HepG2 (cell line): ENCODE results near the gene RASGRF1. TPM values are rescaled to one million over a fixed set of nuclear protein-coding genes. Genes with fewer than 3 reads are reported as not detected.

ENCODE experiments used
- ATAC-seq: fragments of 200-7000 bp; cut with Tn5 transposase; 3 replicates; pipeline ENCODE4 v1.9.1; 2020; ENCODE audit warnings: mild to moderate bottlenecking, moderate library complexity
- BruUV-seq: library from RNA; stranded (reverse); fragments of 400-500 nt; replicated peaks from 2 replicates; lab custom pipeline; 2021; lab: Mats Ljungman, UMichigan
- CTCF ChIA-PET: fragments of 300-600 bp; formaldehyde crosslinking; extraction: SDS; loops from one replicate; lab custom pipeline; 2021; ENCODE audit warnings: low total read pairs, inconsistent platforms, low intra/inter-chr PET ratio; lab: Yijun Ruan, JAX
- POLR2A ChIA-PET: fragments of 350-600 bp; sonication (Branson Sonifier 250); formaldehyde crosslinking; loops from one replicate; lab custom pipeline; 2020; ENCODE audit warnings: antibody characterized with exemption, inconsistent platforms; lab: Yijun Ruan, JAX
- DNase-seq: peaks from one replicate; pipeline ENCODE4 v3.0.0-alpha.2; 2015; ENCODE audit warnings: low spot score
- FAIRE-seq: peaks from 3 replicates; lab custom pipeline; 2011; peaks lifted over from hg19 to GRCh38; lab: Jason Lieb, UNC
- H2AFZ ChIP-seq: one replicate; pipeline ENCODE4 v1.6.1; 2011; ENCODE audit warnings: low read length, inconsistent platforms
- H3K27ac ChIP-seq: fragments of 300-600 bp; 3 replicates; pipeline ENCODE4 v1.8.0; 2011; ENCODE audit warnings: mixed run types, mild to moderate bottlenecking, mixed read lengths, low read length, inconsistent platforms; ENCODE audit not compliant: insufficient read depth; ENCODE audit errors: extremely low read length
- H3K27me3 ChIP-seq, 2 experiments: fragments of 200-600 bp in 1 of 2; 2 replicates in 1 of 2; 3 replicates in 1 of 2; pipeline versions ENCODE4 v1.6.0 to v1.8.0; 2011; ENCODE audit warnings: low read length in 2 of 2, mild to moderate bottlenecking in 2 of 2, moderate library complexity in 2 of 2, inconsistent platforms in 1 of 2; ENCODE audit not compliant: insufficient read depth in 2 of 2, control insufficient read depth in 1 of 2
- H3K36me3 ChIP-seq, 2 experiments: fragments of 200-600 bp in 1 of 2; replicated peaks in 1 of 2; 2 replicates in 1 of 2; 3 replicates in 1 of 2; pipeline versions ENCODE4 v1.5.1 to v1.8.0; 2011; ENCODE audit warnings: low read length in 2 of 2, inconsistent platforms in 1 of 2; ENCODE audit not compliant: insufficient read depth in 2 of 2, control insufficient read depth in 1 of 2
- H3K4me1 ChIP-seq: 2 replicates; pipeline ENCODE4 v1.5.1; 2012; ENCODE audit warnings: low read length, inconsistent platforms; ENCODE audit not compliant: insufficient read depth
- H3K4me2 ChIP-seq: 2 replicates; pipeline ENCODE4 v1.6.0; 2011; ENCODE audit warnings: low read depth, low read length, inconsistent platforms
- H3K4me3 ChIP-seq, 3 experiments: fragments of 200-600 bp in 1 of 3; sonication (generic), shearing (Covaris generic) in 1 of 3; replicated peaks in 1 of 3; 2 replicates each; pipeline ENCODE4 v1.5.1; 2011 to 2016; ENCODE audit warnings: low read length in 3 of 3, inconsistent platforms in 2 of 3, low read depth in 2 of 3, mild to moderate bottlenecking in 2 of 3, control low read depth in 1 of 3, mixed read lengths in 1 of 3; ENCODE audit not compliant: insufficient read depth in 1 of 3
- H3K79me2 ChIP-seq: one replicate; pipeline ENCODE4 v1.6.1; 2011; ENCODE audit warnings: low read length, inconsistent platforms; ENCODE audit not compliant: insufficient read depth
- H3K9ac ChIP-seq: 2 replicates; pipeline ENCODE4 v1.6.0; 2011; ENCODE audit warnings: mild to moderate bottlenecking, low read depth, low read length, inconsistent platforms; ENCODE audit not compliant: insufficient read depth
- H3K9me3 ChIP-seq: 2 replicates; pipeline ENCODE4 v1.5.1; 2012; ENCODE audit warnings: mild to moderate bottlenecking, low read length
- H4K20me1 ChIP-seq: 2 replicates; pipeline ENCODE4 v1.6.0; 2011; ENCODE audit warnings: inconsistent platforms, mild to moderate bottlenecking, low read length, moderate library complexity; ENCODE audit not compliant: insufficient read depth
- SIN3B ChIP-seq: fragments of 150-350 bp; IDR thresholded peaks from 2 replicates; pipeline ENCODE4 v1.6.1; 2014; ENCODE audit warnings: low read length
- SIX1 ChIP-seq: sonication (generic); formaldehyde crosslinking; IDR thresholded peaks from 2 replicates; pipeline ENCODE4 v1.4.0; 2020; ENCODE audit warnings: missing genetic modification reagents, borderline replicate concordance
- SRSF9 ChIP-seq: fragments of 200-400 bp; formaldehyde crosslinking; IDR thresholded peaks from 2 replicates; pipeline ENCODE4 v1.6.1; 2018; ENCODE audit warnings: borderline replicate concordance, mild to moderate bottlenecking, low read depth, low read length; ENCODE audit not compliant: insufficient read depth, poor library complexity, severe bottlenecking
- ZNF24 ChIP-seq: fragments of 450-650 bp; IDR thresholded peaks from 2 replicates; pipeline ENCODE4 v1.6.1; 2017; ENCODE audit warnings: antibody characterized with exemption, mild to moderate bottlenecking
- ZNF337 ChIP-seq: sonication (generic); formaldehyde crosslinking; IDR thresholded peaks from 2 replicates; pipeline ENCODE4 v1.5.1; 2020; ENCODE audit warnings: missing genetic modification reagents, low read depth, mild to moderate bottlenecking, borderline replicate concordance
- ZNF407 ChIP-seq: sonication (generic); formaldehyde crosslinking; IDR thresholded peaks from one replicate; pipeline ENCODE4 v1.5.1; 2020; ENCODE audit warnings: mild to moderate bottlenecking, missing genetic modification reagents; ENCODE audit errors: not compliant biosample characterization
- ZNF780A ChIP-seq: sonication (generic); formaldehyde crosslinking; IDR thresholded peaks from 2 replicates; pipeline ENCODE4 v1.8.0; 2022; ENCODE audit warnings: mild to moderate bottlenecking, missing genetic modification reagents, moderate library complexity
- WGBS: methylation state at CpG from one replicate; pipeline ENCODE4 v1.1.6; 2017; ENCODE audit warnings: low lambda C conversion rate; 5-methylcytosine and 5-hydroxymethylcytosine counted together
- in situ Hi-C: cut with HindIII; loops from 2 replicates; pipeline ENCODE4 v1.10.0; 2017; ENCODE audit warnings: low pct_unique_long_range_greater_than_20kb; ENCODE audit not compliant: extremely low pct_ligation_motif_present
- intact Hi-C: fragments of 100-400 bp; cut with micrococcal nuclease; formaldehyde crosslinking; loops from one replicate; pipeline ENCODE4 v1.10.0; 2022; ENCODE audit not compliant: unreplicated experiment
- polyA plus RNA-seq, 8 experiments: library from polyadenylated mRNA; depleted of rRNA in 3 of 8; stranded (reverse) in 7 of 8; unstranded in 1 of 8; fragments of >200 nt; fragmentation: Illumina TruSeq in 4 of 8; extraction: Trizol in 4 of 8; gene quantifications; 2 replicates each; pipeline versions ENCODE4 v1.2.1 to v1.2.3, GENCODE V29; 2011 to 2016; ENCODE audit warnings: low read depth in 4 of 8, missing spikeins in 1 of 8, mixed read lengths in 1 of 8; ENCODE audit not compliant: insufficient read depth in 1 of 8
- total RNA-seq, 5 experiments: library from RNA; depleted of rRNA; stranded (reverse); fragments of >200 nt; fragmentation: Illumina TruSeq; extraction: Trizol; gene quantifications; 2 replicates each; pipeline ENCODE4 v1.2.3, GENCODE V29; 2016; ENCODE audit warnings: low read depth in 1 of 5

The RASGRF1 gene
- total and polyA plus RNA-seq, 2 of the 13 experiments (the other 11 are each of a cell fraction or from before 2014, with no cell fraction given): 0.55 to 3.0 TPM

- FAIRE-seq (no peak), DNase-seq (no peak), ATAC-seq (no peak)
- POLR2A ChIA-PET: no interaction called here
- Histone ChIP-seq H3K27me3 (0 out of 5 replicates have a peak, but pooled peaks cover 0 to 6% of the 10 kb centered on the region in 2 experiments), H3K36me3 (no peaks in the 10 kb centered on the region), H3K9me3 (no peaks in the 10 kb centered on the region), H3K4me3 (no peak overlapping the region), H3K4me1 (0 out of 2 replicates have a peak, but pooled peaks cover 5% of the 10 kb centered on the region), H2AFZ (no peak overlapping the region), H3K9ac (no peak overlapping the region), H4K20me1 (no peaks in the 10 kb centered on the region), H3K27ac (no peak overlapping the region), H3K4me2 (no peak overlapping the region), H3K79me2 (no peaks in the 10 kb centered on the region)
- intact Hi-C loops: no loop called here
- no peak for TF ChIP-seq ZNF780A (CRISPR knock-in tag)
- no peak for TF ChIP-seq ZNF337 (CRISPR knock-in tag)
- TF ChIP-seq SIX1: no peak
- TF ChIP-seq ZNF24: no peak
- TF ChIP-seq SRSF9: no peak
- TF ChIP-seq ZNF407 (CRISPR knock-in tag): no peak
- no peak for TF ChIP-seq SIN3B
- BruUV-seq: no TSS peak
- 0% methylated on average over 2 of the region's 2 CpGs for WGBS
- in situ Hi-C loops: no loop called here
- CTCF ChIA-PET: no interaction called here
These were observed 36.7 kb downstream of the RASGRF1 start for GRCh38 chr15:79053894-79054293.
